Left cardiac atrium (tissue), 4 donors: Measurements from ENCODE around the gene TXN. TPM values are rescaled to one million over a fixed set of nuclear protein-coding genes. Genes with fewer than 3 reads are reported as not detected.

Source experiments
- ATAC-seq, 2 donors: fragments of 200-7000 bp; cut with Tn5 transposase; one replicate each; pipeline ENCODE4 v1.9.1; 2020; ENCODE audit warnings: mild to moderate bottlenecking in 2 of 2, moderate library complexity in 2 of 2
- DNase-seq: peaks from one replicate; pipeline ENCODE4 v3.0.0-alpha.2; 2020
- intact Hi-C, 2 donors: fragments of 100-400 bp; cut with DNase I; formaldehyde crosslinking; loops; one replicate each; pipeline versions ENCODE4 v1.14.1 to v1.15.1; 2022 to 2023
- long read RNA-seq: library from polyadenylated mRNA; unstranded; transcript quantifications from one replicate; pipeline ENCODE4 v2.0.0, GENCODE V29; 2021
- total RNA-seq, 2 donors: library from RNA; stranded (reverse); fragmentation: NEBNext Ultra II Directional; extraction: Animal tissue kit (Norgen Biotek cat#: 25700); gene quantifications; one replicate each; pipeline ENCODE4 v1.2.1, GENCODE V29; 2021
- donor health status: DM: no; HTN: yes; CAD: no.
- donor health status: DM: no; HTN: yes; CAD: no; lungs with severe emphysema.
- donor health status: DM: yes; HTN: yes; CAD: no.
- donor health status: Dilated cardiomyopathy.

Gene TXN
- total RNA-seq: 10 to 100 TPM; 63.8 to 89.0 TPM
- long read RNA-seq, partial matches to known transcripts: 0 of 4 reads
- long read RNA-seq, other reads (novel, unspliced or antisense): 0 of 4 reads

GRCh38 chr9:110256380-110257096 lies at the start of gene TXN:
TXN (minus strand) TSS chr9:110256507; CDS start chr9:110256435, 72 bp downstream.
- ATAC-seq: peak; percentile 95 to 96
- intact Hi-C loops: no loop called here
- peak; percentile 94 for DNase-seq

- intact Hi-C loops: no loop called here
- ATAC-seq (no peak), DNase-seq (no peak)
Measured at GRCh38 chr9:110303133-110303532, 46.8 kb upstream of the TXN start.

- intact Hi-C loops: no loop called here
- ATAC-seq (no peak), DNase-seq (no peak)
Measured at GRCh38 chr9:110298043-110298605, 41.8 kb upstream of the TXN start.

GRCh38 chr9:110293248-110293647 lies 36.9 kb upstream of the TXN start:
- ATAC-seq: no peak
- intact Hi-C loops: no loop called here
- DNase-seq: no peak

GRCh38 chr9:110291921-110292557 lies 35.7 kb upstream of the TXN start:
- DNase-seq (no peak), ATAC-seq (no peak)
- intact Hi-C loops: no loop called here

GRCh38 chr9:110290001-110290400 lies 33.7 kb upstream of the TXN start:
- intact Hi-C loops: no loop called here
- ATAC-seq (no peak), DNase-seq (no peak)

- no peak for ATAC-seq
- DNase-seq: no peak
- intact Hi-C loops: no loop called here
Measured at GRCh38 chr9:110288503-110288902, 32.2 kb upstream of the TXN start.

GRCh38 chr9:110287289-110287680 lies 31.0 kb upstream of the TXN start:
- ATAC-seq: no peak
- intact Hi-C loops: no loop called here

GRCh38 chr9:110284211-110284844 lies 28.0 kb upstream of the TXN start:
- no peak for ATAC-seq
- intact Hi-C loops: no loop called here

More at GRCh38 chr9:110287289-110287680, 31.0 kb upstream of the TXN start:
- DNase-seq: no peak

GRCh38 chr9:110283751-110284150 lies 27.4 kb upstream of the TXN start:
- intact Hi-C loops: no loop called here
- ATAC-seq (no peak), DNase-seq (no peak)

More at GRCh38 chr9:110284211-110284844, 28.0 kb upstream of the TXN start:
- no peak for DNase-seq

GRCh38 chr9:110282739-110283081 lies 26.4 kb upstream of the TXN start:
- intact Hi-C loops: no loop called here
- DNase-seq (no peak), ATAC-seq (no peak)

- no peak for ATAC-seq
- no peak for DNase-seq
- intact Hi-C loops: no loop called here
Measured at GRCh38 chr9:110282018-110282738, 25.9 kb upstream of the TXN start.

- intact Hi-C loops: no loop called here
- ATAC-seq: no peak
- DNase-seq: no peak
Measured at GRCh38 chr9:110278080-110278707, 21.9 kb upstream of the TXN start.

- DNase-seq: no peak
- ATAC-seq: no peak
- intact Hi-C loops: no loop called here
Measured at GRCh38 chr9:110276781-110277180, 20.5 kb upstream of the TXN start.

GRCh38 chr9:110270211-110270995 lies 14.1 kb upstream of the TXN start:
- intact Hi-C loops: no loop called here
- ATAC-seq: no peak
- DNase-seq: no peak

- ATAC-seq: no peak
- DNase-seq: no peak
- intact Hi-C loops: no loop called here
Measured at GRCh38 chr9:110266795-110267194, 10.5 kb upstream of the TXN start.

- ATAC-seq (no peak), DNase-seq (no peak)
- intact Hi-C loops: no loop called here
Measured at GRCh38 chr9:110261632-110262031, 5.3 kb upstream of the TXN start.

- DNase-seq (no peak), ATAC-seq (no peak)
- intact Hi-C loops: no loop called here
Measured at GRCh38 chr9:110260911-110261310, 4.6 kb upstream of the TXN start.
